Stimulated activated CD4-positive, alpha-beta T cell treated with anti-CD3 and anti-CD28 coated beads, Interleukin-2, amount 100 ng/mL, for 48 hours (primary cell): ENCODE data around the gene CASZ1.

Source experiments
- DNase-seq, 2 donors: peaks; one replicate each; pipeline ENCODE4 v3.0.0-alpha.2; 2020

CASZ1 gene

GRCh38 chr1:10703702-10704101 lies 92.7 kb downstream of the CASZ1 start:
- no peak for DNase-seq

- no peak for DNase-seq
Observed at GRCh38 chr1:10701145-10701544, 95.3 kb downstream of the CASZ1 start.

GRCh38 chr1:10699470-10699835 lies 97.0 kb downstream of the CASZ1 start:
- no peak for DNase-seq

- no peak for DNase-seq
Observed at GRCh38 chr1:10698726-10699469, 97.5 kb downstream of the CASZ1 start.

GRCh38 chr1:10697621-10698160 lies 98.8 kb downstream of the CASZ1 start:
- DNase-seq: no peak

- peak; percentile 10 to 18 for DNase-seq
Observed at GRCh38 chr1:10696977-10697376, 99.5 kb downstream of the CASZ1 start.

- DNase-seq: peak; percentile 57 to 64
Observed at GRCh38 chr1:10694633-10695627, 101.5 kb downstream of the CASZ1 start.

GRCh38 chr1:10694274-10694632 lies 102.2 kb downstream of the CASZ1 start:
- peak; percentile 37 to 44 for DNase-seq

- DNase-seq: peak; percentile 24 to 28
Observed at GRCh38 chr1:10693497-10694273, 102.8 kb downstream of the CASZ1 start.

- no peak for DNase-seq
Observed at GRCh38 chr1:10693152-10693496, 103.3 kb downstream of the CASZ1 start.

GRCh38 chr1:10692401-10693021 lies 103.9 kb downstream of the CASZ1 start:
- DNase-seq: peak; percentile 60 to 72

- DNase-seq: peak; percentile 17 to 18
Observed at GRCh38 chr1:10691740-10692125, 104.7 kb downstream of the CASZ1 start.

- DNase-seq: no peak
Observed at GRCh38 chr1:10691075-10691739, 105.2 kb downstream of the CASZ1 start.

GRCh38 chr1:10690484-10690883 lies 106.0 kb downstream of the CASZ1 start:
- DNase-seq: no peak

- no peak for DNase-seq
Observed at GRCh38 chr1:10688409-10688786, 108.0 kb downstream of the CASZ1 start.

- DNase-seq: no peak
Observed at GRCh38 chr1:10687782-10688408, 108.6 kb downstream of the CASZ1 start.

GRCh38 chr1:10687251-10687651 lies 109.2 kb downstream of the CASZ1 start:
- no peak for DNase-seq

GRCh38 chr1:10686404-10687040 lies 109.9 kb downstream of the CASZ1 start:
- DNase-seq: no peak

GRCh38 chr1:10685808-10686403 lies 110.5 kb downstream of the CASZ1 start:
- DNase-seq: no peak

- no peak for DNase-seq
Observed at GRCh38 chr1:10685196-10685807, 111.1 kb downstream of the CASZ1 start.
